H9 (cell line): ENCODE measurements around the gene LRRC8E. TPM values are rescaled to one million over a fixed set of nuclear protein-coding genes. Genes with fewer than 3 reads are reported as not detected.

ENCODE experiments used
- DNase-seq: peaks from one replicate; pipeline ENCODE4 v3.0.0-alpha.2; 2017
- H2AFZ ChIP-seq: one replicate; pipeline ENCODE4 v1.6.1; 2013; ENCODE audit warnings: mild to moderate bottlenecking, low read length, control low read depth, moderate library complexity
- H2AK5ac ChIP-seq: 2 replicates; pipeline ENCODE4 v1.6.1; 2013; ENCODE audit warnings: low read length, control low read depth, mixed read lengths; ENCODE audit not compliant: insufficient read length
- H2BK120ac ChIP-seq: one replicate; pipeline ENCODE4 v1.6.1; 2013; ENCODE audit warnings: low read depth, mild to moderate bottlenecking, low read length, control low read depth, inconsistent platforms; ENCODE audit not compliant: poor library complexity, severe bottlenecking
- H2BK12ac ChIP-seq: 2 replicates; pipeline ENCODE4 v1.6.1; 2013; ENCODE audit warnings: low read length, control low read depth, mixed read lengths, low read depth; ENCODE audit not compliant: insufficient read length
- H2BK15ac ChIP-seq: 2 replicates; pipeline ENCODE4 v1.6.1; 2013; ENCODE audit warnings: low read depth, low read length, control low read depth
- H2BK20ac ChIP-seq: one replicate; pipeline ENCODE4 v1.6.1; 2013; ENCODE audit warnings: low read depth, mild to moderate bottlenecking, low read length, control low read depth, inconsistent platforms; ENCODE audit not compliant: poor library complexity, severe bottlenecking
- H2BK5ac ChIP-seq: 2 replicates; pipeline ENCODE4 v1.6.1; 2013; ENCODE audit warnings: low read length, control low read depth, mixed read lengths; ENCODE audit not compliant: insufficient read length
- H3K14ac ChIP-seq: 2 replicates; pipeline ENCODE4 v1.6.1; 2013; ENCODE audit warnings: low read length, control low read depth; ENCODE audit not compliant: insufficient read depth
- H3K18ac ChIP-seq: 2 replicates; pipeline ENCODE4 v1.6.1; 2013; ENCODE audit warnings: low read depth, mild to moderate bottlenecking, mixed read lengths, low read length, control low read depth; ENCODE audit not compliant: insufficient read length
- H3K23ac ChIP-seq: 2 replicates; pipeline ENCODE4 v1.6.1; 2013; ENCODE audit warnings: low read length, control low read depth, mixed read lengths, low read depth; ENCODE audit not compliant: insufficient read length
- H3K23me2 ChIP-seq: 2 replicates; pipeline ENCODE4 v1.6.1; 2013; ENCODE audit warnings: low read depth, mild to moderate bottlenecking, mixed read lengths, low read length, control low read depth; ENCODE audit not compliant: insufficient read length, poor library complexity, severe bottlenecking
- H3K27ac ChIP-seq: 2 replicates; pipeline ENCODE4 v1.5.1; 2013; ENCODE audit warnings: low read length, control low read depth, mixed read lengths, low read depth; ENCODE audit not compliant: insufficient read length
- H3K27me3 ChIP-seq: 2 replicates; pipeline ENCODE4 v1.6.1; 2013; ENCODE audit warnings: low read length, control low read depth, inconsistent platforms; ENCODE audit not compliant: insufficient read depth
- H3K4ac ChIP-seq: 2 replicates; pipeline ENCODE4 v1.6.1; 2013; ENCODE audit warnings: low read depth, mild to moderate bottlenecking, control low read depth, inconsistent platforms, low read length, moderate library complexity
- H3K4me1 ChIP-seq: 2 replicates; pipeline ENCODE4 v1.6.1; 2013; ENCODE audit warnings: low read length, control low read depth, inconsistent platforms; ENCODE audit not compliant: insufficient read depth
- H3K4me2 ChIP-seq: 2 replicates; pipeline ENCODE4 v1.6.1; 2013; ENCODE audit warnings: low read length, control low read depth, mixed read lengths; ENCODE audit not compliant: insufficient read length, insufficient read depth
- H3K56ac ChIP-seq: 2 replicates; pipeline ENCODE4 v1.6.1; 2013; ENCODE audit warnings: low read depth, mild to moderate bottlenecking, mixed read lengths, low read length, control low read depth; ENCODE audit not compliant: insufficient read length
- H3K79me1 ChIP-seq: 2 replicates; pipeline ENCODE4 v1.6.1; 2013; ENCODE audit warnings: low read depth, mild to moderate bottlenecking, moderate library complexity, low read length, control low read depth, inconsistent platforms; ENCODE audit not compliant: insufficient read depth, poor library complexity, severe bottlenecking
- H3K79me2 ChIP-seq: 2 replicates; pipeline ENCODE4 v1.6.1; 2013; ENCODE audit warnings: low read length, control low read depth, inconsistent platforms; ENCODE audit not compliant: insufficient read depth
- H3K9ac ChIP-seq: 2 replicates; pipeline ENCODE4 v1.6.1; 2013; ENCODE audit warnings: low read length, control low read depth, mixed read lengths; ENCODE audit not compliant: insufficient read length; ENCODE audit errors: extremely low read depth
- H3K9me3 ChIP-seq: one replicate; pipeline ENCODE4 v1.6.1; 2013; ENCODE audit warnings: low read depth, low read length, inconsistent platforms; ENCODE audit not compliant: control insufficient read depth
- H3T11ph ChIP-seq: one replicate; pipeline ENCODE4 v1.6.1; 2013; ENCODE audit warnings: mild to moderate bottlenecking, low read length, control low read depth, inconsistent platforms
- H4K20me1 ChIP-seq: one replicate; pipeline ENCODE4 v1.6.1; 2013; ENCODE audit not compliant: control insufficient read depth, insufficient read length, insufficient read depth
- H4K5ac ChIP-seq: 2 replicates; pipeline ENCODE4 v1.6.1; 2013; ENCODE audit warnings: low read depth, mild to moderate bottlenecking, mixed read lengths, low read length, control low read depth; ENCODE audit not compliant: insufficient read length
- H4K8ac ChIP-seq: replicated peaks from 2 replicates; pipeline ENCODE4 v1.6.1; 2013; ENCODE audit warnings: low read length, control low read depth, mixed read lengths, low read depth; ENCODE audit not compliant: insufficient read length
- H4K91ac ChIP-seq: 2 replicates; pipeline ENCODE4 v1.6.1; 2013; ENCODE audit warnings: low read depth, mild to moderate bottlenecking, moderate library complexity, mixed read lengths, low read length, control low read depth; ENCODE audit not compliant: insufficient read length
- H3K27ac Mint-ChIP-seq, 3 experiments: 2 replicates in 2 of 3; 3 replicates in 1 of 3; pipeline ENCODE4 v1.8.0; 2020 to 2021; ENCODE audit warnings: mixed read lengths in 3 of 3, mild to moderate bottlenecking in 1 of 3, moderate library complexity in 1 of 3
- H3K27me3 Mint-ChIP-seq: 2 replicates; pipeline ENCODE4 v1.8.0; 2021; ENCODE audit warnings: low read depth, mild to moderate bottlenecking, moderate library complexity, mixed read lengths
- H3K36me3 Mint-ChIP-seq, 3 experiments: 2 replicates in 2 of 3; 3 replicates in 1 of 3; pipeline ENCODE4 v1.8.0; 2020 to 2021; ENCODE audit warnings: low read depth in 3 of 3, mixed read lengths in 3 of 3; ENCODE audit not compliant: insufficient read depth in 1 of 3
- H3K4me1 Mint-ChIP-seq, 2 experiments: 2 replicates each; pipeline ENCODE4 v1.8.0; 2020; ENCODE audit warnings: mixed read lengths in 2 of 2
- H3K4me3 Mint-ChIP-seq, 2 experiments: 2 replicates in 1 of 2; 3 replicates in 1 of 2; pipeline ENCODE4 v1.8.0; 2020 to 2021; ENCODE audit warnings: mild to moderate bottlenecking in 2 of 2, mixed read lengths in 2 of 2, moderate library complexity in 1 of 2
- H3K9me3 Mint-ChIP-seq, 2 experiments: 2 replicates in 1 of 2; 3 replicates in 1 of 2; pipeline ENCODE4 v1.8.0; 2020; ENCODE audit warnings: mild to moderate bottlenecking in 2 of 2, mixed read lengths in 2 of 2, moderate library complexity in 1 of 2
- WGBS: extraction: QIAGEN DNeasy Blood & Tissue Kit; methylation state at CpG from one replicate; pipeline ENCODE4 v1.1.7; 2013; ENCODE audit warnings: missing lambda C conversion rate, low lambda C conversion rate, mixed read lengths; ENCODE audit not compliant: insufficient read length; ENCODE audit errors: extremely low coverage; 5-methylcytosine and 5-hydroxymethylcytosine counted together
- total RNA-seq: library from RNA; stranded (reverse); gene quantifications from 2 replicates; pipeline ENCODE4 v1.2.1, GENCODE V29; 2021
- TF ChIP-seq, protein P1 (sequence below): fragments of 200-600 bp; sonication (generic); conservative IDR thresholded peaks from 3 replicates; pipeline ENCODE4 v1.8.0; 2021; ENCODE audit warnings: antibody characterized with exemption, mild to moderate bottlenecking

LRRC8E gene
- total RNA-seq, 1 experiment from 2014 or later, result 4.8 TPM

DNA sequence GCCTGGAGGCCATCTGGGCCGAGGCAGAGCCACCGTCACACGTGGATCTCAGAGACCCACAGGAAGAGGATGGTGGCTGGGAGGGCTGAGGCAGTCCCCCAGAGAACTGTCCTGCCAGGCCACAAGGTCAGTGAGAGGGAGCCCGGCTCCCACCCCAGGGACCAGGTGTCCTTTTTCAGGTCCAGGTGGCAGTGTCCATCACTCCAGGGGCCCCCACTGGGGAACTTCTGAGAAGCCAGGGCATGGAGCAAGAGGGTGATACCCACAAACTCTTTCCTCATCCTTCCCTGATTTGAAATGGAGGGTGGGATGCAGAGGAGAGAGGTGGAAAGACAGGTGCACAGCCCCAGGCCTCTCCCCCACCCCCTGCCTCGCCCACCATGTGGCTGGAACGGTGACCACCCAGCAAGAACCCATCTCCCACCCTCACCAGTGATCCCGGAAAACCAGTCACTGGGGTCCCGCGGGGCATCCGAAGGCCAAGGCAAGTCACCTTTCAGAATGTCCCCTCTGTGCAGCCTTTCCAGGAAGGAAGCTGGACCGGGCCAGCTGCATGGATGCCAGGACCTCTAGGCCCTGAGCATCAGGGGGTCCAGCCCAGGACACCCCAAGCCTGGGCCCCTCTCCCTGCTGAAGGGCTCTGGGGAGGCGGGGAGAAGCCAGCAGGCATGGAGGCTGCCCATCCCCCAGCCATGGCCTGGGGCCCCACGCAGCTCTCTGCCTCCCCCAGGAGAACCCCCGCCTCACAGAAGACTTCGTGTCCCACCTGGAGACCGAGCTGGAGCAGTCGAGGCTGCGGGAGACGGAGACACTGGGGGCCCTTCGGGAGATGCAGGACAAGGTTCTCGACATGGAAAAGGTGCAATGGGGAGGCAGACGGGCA lies 28.2 kb upstream of the LRRC8E start:
- Histone ChIP-seq H4K5ac (no peak overlapping the region), H2AFZ (no peak overlapping the region), H3K79me2 (no peaks in the 10 kb centered on the region), H3K14ac (no peak overlapping the region), H3K4me2 (no peak overlapping the region), H3K56ac (no peak overlapping the region), H3K4me1 (no peaks in the 10 kb centered on the region; the same call in 1 of the 2 replicates), H3K9me3 (no peaks in the 10 kb centered on the region), H2BK5ac (no peak overlapping the region), H3K23me2 (peaks cover 15% of the 10 kb centered on the region), H4K20me1 (peaks cover 2% of the 10 kb centered on the region), H3K4ac (no peak overlapping the region), H2BK120ac (no peak overlapping the region), H3K23ac (no peak overlapping the region), H4K91ac (no peak overlapping the region), H2BK12ac (no peak overlapping the region), H4K8ac (no peak overlapping the region), H3K79me1 (no peaks in the 10 kb centered on the region), H2BK20ac (no peak overlapping the region), H3T11ph (no peak overlapping the region), H3K18ac (no peak overlapping the region), H2BK15ac (no peak overlapping the region), H3K27me3 (peaks cover 4% of the 10 kb centered on the region; the same call in 1 of the 2 replicates), H3K27ac (no peak overlapping the region), H3K9ac (no peak overlapping the region), H2AK5ac (no peak overlapping the region)
- H3K4me3 Mint-ChIP-seq, result no peak overlapping the region
- H3K36me3 Mint-ChIP-seq, result no peaks in the 10 kb centered on the region; a peak in 1 of 7 replicates
- peaks cover 8 to 44% of the 10 kb centered on the region in 2 experiments for H3K4me1 Mint-ChIP-seq
- peaks cover 57% of the 10 kb centered on the region for H3K27me3 Mint-ChIP-seq
- TF ChIP-seq, protein P1, sequence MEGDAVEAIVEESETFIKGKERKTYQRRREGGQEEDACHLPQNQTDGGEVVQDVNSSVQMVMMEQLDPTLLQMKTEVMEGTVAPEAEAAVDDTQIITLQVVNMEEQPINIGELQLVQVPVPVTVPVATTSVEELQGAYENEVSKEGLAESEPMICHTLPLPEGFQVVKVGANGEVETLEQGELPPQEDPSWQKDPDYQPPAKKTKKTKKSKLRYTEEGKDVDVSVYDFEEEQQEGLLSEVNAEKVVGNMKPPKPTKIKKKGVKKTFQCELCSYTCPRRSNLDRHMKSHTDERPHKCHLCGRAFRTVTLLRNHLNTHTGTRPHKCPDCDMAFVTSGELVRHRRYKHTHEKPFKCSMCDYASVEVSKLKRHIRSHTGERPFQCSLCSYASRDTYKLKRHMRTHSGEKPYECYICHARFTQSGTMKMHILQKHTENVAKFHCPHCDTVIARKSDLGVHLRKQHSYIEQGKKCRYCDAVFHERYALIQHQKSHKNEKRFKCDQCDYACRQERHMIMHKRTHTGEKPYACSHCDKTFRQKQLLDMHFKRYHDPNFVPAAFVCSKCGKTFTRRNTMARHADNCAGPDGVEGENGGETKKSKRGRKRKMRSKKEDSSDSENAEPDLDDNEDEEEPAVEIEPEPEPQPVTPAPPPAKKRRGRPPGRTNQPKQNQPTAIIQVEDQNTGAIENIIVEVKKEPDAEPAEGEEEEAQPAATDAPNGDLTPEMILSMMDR, result no peak
- no CpG with 5 or more reads among the region's 22 CpGs for WGBS
- no peaks in the 10 kb centered on the region for H3K9me3 Mint-ChIP-seq
- H3K27ac Mint-ChIP-seq, result no peak overlapping the region
- peak; percentile 28 for DNase-seq
